ENCODE results near the gene OR2G6. TPM values are rescaled to one million over a fixed set of nuclear protein-coding genes. Genes with fewer than 3 reads are reported as not detected.
"Not testable (repeated sequence)": the region's sequence is repeated elsewhere in the genome, so short reads cannot be mapped to it uniquely, and the experiment has no call there.

Gene OR2G6
- total RNA-seq (2014; rRNA removed; shearing (Covaris generic)) = not detected in 2 replicates

- not testable (repeated sequence) for DNase-seq (ENCODE audit: low spot score)
These were observed at the start of gene OR2G6 for GRCh38 chr1:248507773-248508172. Gene OR2G6, plus strand, starts transcription at chr1:248508073. Its CDS starts 13,574 bp downstream, at chr1:248521647.

- not testable (repeated sequence) for DNase-seq (ENCODE audit: low spot score)
These were observed 48.8 kb upstream of the OR2G6 start for GRCh38 chr1:248459117-248459516.

- DNase-seq (ENCODE audit: low spot score) = no peak
These were observed 36.7 kb upstream of the OR2G6 start for GRCh38 chr1:248471154-248471553.

- DNase-seq (ENCODE audit: low spot score) = not testable (repeated sequence)
These were observed 35.8 kb upstream of the OR2G6 start for GRCh38 chr1:248472111-248472510.

- not testable (repeated sequence) for DNase-seq (ENCODE audit: low spot score)
These were observed 34.8 kb upstream of the OR2G6 start, which contains the start of gene OR2T3 for GRCh38 chr1:248473051-248473450. Gene OR2T3, plus strand, starts transcription at chr1:248473351. Its CDS starts 0 bp downstream, at chr1:248473351.

GRCh38 chr1:248475660-248476059 is 32.2 kb upstream of the OR2G6 start:
- DNase-seq (ENCODE audit: low spot score) = not testable (repeated sequence)

GRCh38 chr1:248481686-248482579 is 25.9 kb upstream of the OR2G6 start:
- not testable (repeated sequence) for DNase-seq (ENCODE audit: low spot score)

- not testable (repeated sequence) for DNase-seq (ENCODE audit: low spot score)
These were observed 19.6 kb upstream of the OR2G6 start, which contains the start of gene OR2T5 for GRCh38 chr1:248488289-248488688. Gene OR2T5, plus strand, starts transcription at chr1:248488589. Its CDS starts 0 bp downstream, at chr1:248488589.

- not testable (repeated sequence) for DNase-seq (ENCODE audit: low spot score)
These were observed 11.2 kb upstream of the OR2G6 start for GRCh38 chr1:248496661-248497060.

GRCh38 chr1:248500305-248501035 is 7.4 kb upstream of the OR2G6 start:
- not testable (repeated sequence) for DNase-seq (ENCODE audit: low spot score)

GRCh38 chr1:248510217-248510616 is 2.3 kb downstream of the OR2G6 start:
- not testable (repeated sequence) for DNase-seq (ENCODE audit: low spot score)

- DNase-seq (ENCODE audit: low spot score) = no peak
These were observed 14.0 kb downstream of the OR2G6 start for GRCh38 chr1:248521856-248522255.

- DNase-seq (ENCODE audit: low spot score) = not testable (repeated sequence)
These were observed 29.6 kb downstream of the OR2G6 start for GRCh38 chr1:248537449-248537848.

- DNase-seq (ENCODE audit: low spot score) = not testable (repeated sequence)
These were observed 39.5 kb downstream of the OR2G6 start for GRCh38 chr1:248547383-248547782.

- not testable (repeated sequence) for DNase-seq (ENCODE audit: low spot score)
These were observed 43.2 kb downstream of the OR2G6 start for GRCh38 chr1:248551027-248551426.

GRCh38 chr1:248562672-248563071 is 54.8 kb downstream of the OR2G6 start, which contains the start of gene OR2T29:
Gene OR2T29, minus strand, starts transcription at chr1:248562772. Its CDS starts 3,281 bp downstream, at chr1:248559491.
- not testable (repeated sequence) for DNase-seq (ENCODE audit: low spot score)

GRCh38 chr1:248565530-248566373 is 57.9 kb downstream of the OR2G6 start:
- not testable (repeated sequence) for DNase-seq (ENCODE audit: low spot score)

GRCh38 chr1:248569049-248569448 is 61.2 kb downstream of the OR2G6 start:
- DNase-seq (ENCODE audit: low spot score) = not testable (repeated sequence)

- DNase-seq (ENCODE audit: low spot score) = not testable (repeated sequence)
These were observed 62.9 kb downstream of the OR2G6 start for GRCh38 chr1:248570811-248571210.

- DNase-seq (ENCODE audit: low spot score) = not testable (repeated sequence)
These were observed 64.2 kb downstream of the OR2G6 start for GRCh38 chr1:248572049-248572448.

- DNase-seq (ENCODE audit: low spot score) = not testable (repeated sequence)
These were observed 66.0 kb downstream of the OR2G6 start for GRCh38 chr1:248573856-248574255.
